Measurements from ENCODE around the gene MBTPS1. TPM values are rescaled to one million over a fixed set of nuclear protein-coding genes. Genes with fewer than 3 reads are reported as not detected.

Gene MBTPS1
- total RNA-seq, 3 donors from 2014 or later (not counting 1 experiment from before 2014, with no cell fraction given): 85.2 to 124 (median 113) TPM

DNA sequence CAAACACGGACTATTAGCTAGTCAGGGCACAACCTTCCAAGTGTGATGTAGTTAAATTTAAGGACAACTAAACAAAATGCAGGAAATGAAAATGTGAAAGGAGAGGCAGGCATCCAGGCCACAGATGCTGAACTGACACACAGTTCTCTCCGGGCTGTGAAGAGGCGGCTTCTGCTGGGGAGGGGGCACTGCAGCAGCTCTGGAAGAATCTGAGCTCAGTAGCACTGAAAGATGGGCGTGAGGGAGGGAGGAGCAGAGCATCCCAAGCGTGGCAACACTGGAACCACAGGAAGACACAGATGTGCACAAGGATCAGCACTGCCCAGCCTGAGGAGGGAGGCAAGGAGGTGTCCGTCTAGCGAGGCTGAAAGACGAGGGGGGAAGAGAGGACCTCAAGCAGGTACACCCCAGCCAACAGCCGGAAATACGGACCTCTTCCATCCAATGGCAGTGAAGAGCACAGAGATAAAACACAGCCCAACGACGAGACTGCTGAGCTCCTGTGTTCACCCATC, 11.4 kb downstream of the MBTPS1 start:
- no peaks in the 10 kb centered on the region for H3K36me3 Mint-ChIP-seq

GRCh38 chr16:84104231-84104630, 12.5 kb downstream of the MBTPS1 start:
- H3K4me1 ChIP-seq (ENCODE audit: control insufficient read depth, insufficient read depth, low read length): peaks cover 3% of the 10 kb centered on the region
- intact Hi-C loops (cut with micrococcal nuclease): no loop called here
- Mint-ChIP-seq H3K36me3 (peaks cover 1% of the 10 kb centered on the region), H3K27ac (no peak overlapping the region), H3K9me3 (no peaks in the 10 kb centered on the region), H3K4me1 (peaks cover 35 to 46% of the 10 kb centered on the region in 2 donors), H3K27me3 (ENCODE audit: low read depth in 2 of 2) (no peaks in the 10 kb centered on the region), H3K4me3 (no peak overlapping the region)
- no peaks in the 10 kb centered on the region for H3K27me3 ChIP-seq (ENCODE audit: control insufficient read depth, insufficient read depth, low read length)
- H3K27ac ChIP-seq (ENCODE audit: low read length): no peak overlapping the region
- TF ChIP-seq, protein P1, sequence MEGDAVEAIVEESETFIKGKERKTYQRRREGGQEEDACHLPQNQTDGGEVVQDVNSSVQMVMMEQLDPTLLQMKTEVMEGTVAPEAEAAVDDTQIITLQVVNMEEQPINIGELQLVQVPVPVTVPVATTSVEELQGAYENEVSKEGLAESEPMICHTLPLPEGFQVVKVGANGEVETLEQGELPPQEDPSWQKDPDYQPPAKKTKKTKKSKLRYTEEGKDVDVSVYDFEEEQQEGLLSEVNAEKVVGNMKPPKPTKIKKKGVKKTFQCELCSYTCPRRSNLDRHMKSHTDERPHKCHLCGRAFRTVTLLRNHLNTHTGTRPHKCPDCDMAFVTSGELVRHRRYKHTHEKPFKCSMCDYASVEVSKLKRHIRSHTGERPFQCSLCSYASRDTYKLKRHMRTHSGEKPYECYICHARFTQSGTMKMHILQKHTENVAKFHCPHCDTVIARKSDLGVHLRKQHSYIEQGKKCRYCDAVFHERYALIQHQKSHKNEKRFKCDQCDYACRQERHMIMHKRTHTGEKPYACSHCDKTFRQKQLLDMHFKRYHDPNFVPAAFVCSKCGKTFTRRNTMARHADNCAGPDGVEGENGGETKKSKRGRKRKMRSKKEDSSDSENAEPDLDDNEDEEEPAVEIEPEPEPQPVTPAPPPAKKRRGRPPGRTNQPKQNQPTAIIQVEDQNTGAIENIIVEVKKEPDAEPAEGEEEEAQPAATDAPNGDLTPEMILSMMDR (IDR thresholded peaks at IDR 0.05): no peak
- H3K9me3 ChIP-seq (ENCODE audit: control insufficient read depth, insufficient read depth, low read length): no peaks in the 10 kb centered on the region
- ATAC-seq: no peak
- no peak for DNase-seq
- 79% methylated on average over 3 of the region's 3 CpGs for WGBS (ENCODE audit: insufficient coverage)
- H3K4me3 ChIP-seq (ENCODE audit: low read length): no peak overlapping the region
- H3K36me3 ChIP-seq (ENCODE audit: control insufficient read depth, insufficient read depth, low read length): peaks cover 17% of the 10 kb centered on the region

More for the DNA sequence above, 11.4 kb downstream of the MBTPS1 start:
- Histone ChIP-seq H3K27me3 (ENCODE audit: control insufficient read depth, insufficient read depth, low read length) (no peaks in the 10 kb centered on the region), H3K4me1 (ENCODE audit: control insufficient read depth, insufficient read depth, low read length) (no peaks in the 10 kb centered on the region), H3K27ac (ENCODE audit: low read length) (no peak overlapping the region), H3K36me3 (ENCODE audit: control insufficient read depth, insufficient read depth, low read length) (peaks cover 14% of the 10 kb centered on the region), H3K9me3 (ENCODE audit: control insufficient read depth, insufficient read depth, low read length) (no peaks in the 10 kb centered on the region), H3K4me3 (ENCODE audit: low read length) (no peak overlapping the region)
- Mint-ChIP-seq H3K4me1 (peaks cover 38 to 44% of the 10 kb centered on the region in 2 donors), H3K27ac (peak overlapping the region in 1 of 2 donors; percentile 49), H3K4me3 (no peak overlapping the region), H3K27me3 (ENCODE audit: low read depth in 2 of 2) (no peaks in the 10 kb centered on the region), H3K9me3 (no peaks in the 10 kb centered on the region)
- TF ChIP-seq, protein P1 (IDR thresholded peaks at IDR 0.05): no peak
- intact Hi-C loops (cut with micrococcal nuclease): no loop called here
- no peak for ATAC-seq
- WGBS (ENCODE audit: insufficient coverage): 94% methylated on average over 12 of the region's 12 CpGs
- no peak for DNase-seq

- H3K36me3 Mint-ChIP-seq: peaks cover 6% of the 10 kb centered on the region
- Histone ChIP-seq H3K27ac (ENCODE audit: low read length) (no peak overlapping the region), H3K4me3 (ENCODE audit: low read length) (no peak overlapping the region), H3K36me3 (ENCODE audit: control insufficient read depth, insufficient read depth, low read length) (peaks cover 15% of the 10 kb centered on the region), H3K9me3 (ENCODE audit: control insufficient read depth, insufficient read depth, low read length) (no peaks in the 10 kb centered on the region), H3K4me1 (ENCODE audit: control insufficient read depth, insufficient read depth, low read length) (peaks cover 3% of the 10 kb centered on the region), H3K27me3 (ENCODE audit: control insufficient read depth, insufficient read depth, low read length) (no peaks in the 10 kb centered on the region)
- no peak overlapping the region for H3K4me3 Mint-ChIP-seq
- DNase-seq (no peak), ATAC-seq (no peak)
- peaks cover 30 to 44% of the 10 kb centered on the region in 2 donors for H3K4me1 Mint-ChIP-seq
- 86% methylated on average over 5 of the region's 5 CpGs for WGBS (ENCODE audit: insufficient coverage)
- H3K27me3 Mint-ChIP-seq (ENCODE audit: low read depth in 2 of 2): no peaks in the 10 kb centered on the region
- H3K9me3 Mint-ChIP-seq: no peaks in the 10 kb centered on the region
- H3K27ac Mint-ChIP-seq: no peak overlapping the region
- TF ChIP-seq, protein P1 (IDR thresholded peaks at IDR 0.05): no peak
- intact Hi-C loops (cut with micrococcal nuclease): no loop called here
These were observed 13.1 kb downstream of the MBTPS1 start for GRCh38 chr16:84103678-84104077.

GRCh38 chr16:84098939-84099338, 17.8 kb downstream of the MBTPS1 start:
- DNase-seq (no peak), ATAC-seq (no peak)
- TF ChIP-seq, protein P1 (IDR thresholded peaks at IDR 0.05): no peak
- no peak overlapping the region for H3K27ac ChIP-seq (ENCODE audit: low read length)
- Mint-ChIP-seq H3K36me3 (peaks cover 14% of the 10 kb centered on the region), H3K4me3 (no peak overlapping the region), H3K9me3 (no peaks in the 10 kb centered on the region), H3K27me3 (ENCODE audit: low read depth in 2 of 2) (no peaks in the 10 kb centered on the region), H3K4me1 (peaks cover 6 to 23% of the 10 kb centered on the region in 2 donors), H3K27ac (peak overlapping the region; percentile 26 to 70)
- no peaks in the 10 kb centered on the region for H3K9me3 ChIP-seq (ENCODE audit: control insufficient read depth, insufficient read depth, low read length)
- WGBS (ENCODE audit: insufficient coverage): 98% methylated on average over 6 of the region's 7 CpGs
- peaks cover 3% of the 10 kb centered on the region for H3K4me1 ChIP-seq (ENCODE audit: control insufficient read depth, insufficient read depth, low read length)
- H3K4me3 ChIP-seq (ENCODE audit: low read length): no peak overlapping the region
- H3K36me3 ChIP-seq (ENCODE audit: control insufficient read depth, insufficient read depth, low read length): peaks cover 49% of the 10 kb centered on the region
- intact Hi-C loops (cut with micrococcal nuclease): no loop called here
- H3K27me3 ChIP-seq (ENCODE audit: control insufficient read depth, insufficient read depth, low read length): no peaks in the 10 kb centered on the region

Measured in natural killer cell (primary cell).